GM19452 (cell line): ENCODE data around the gene KCTD3.

Experiments
- ATAC-seq: cut with Tn5 transposase; IDR thresholded peaks from one replicate; pipeline ENCODE4 v1.9.1; 2021; ENCODE audit not compliant: unreplicated experiment

KCTD3 gene

DNA sequence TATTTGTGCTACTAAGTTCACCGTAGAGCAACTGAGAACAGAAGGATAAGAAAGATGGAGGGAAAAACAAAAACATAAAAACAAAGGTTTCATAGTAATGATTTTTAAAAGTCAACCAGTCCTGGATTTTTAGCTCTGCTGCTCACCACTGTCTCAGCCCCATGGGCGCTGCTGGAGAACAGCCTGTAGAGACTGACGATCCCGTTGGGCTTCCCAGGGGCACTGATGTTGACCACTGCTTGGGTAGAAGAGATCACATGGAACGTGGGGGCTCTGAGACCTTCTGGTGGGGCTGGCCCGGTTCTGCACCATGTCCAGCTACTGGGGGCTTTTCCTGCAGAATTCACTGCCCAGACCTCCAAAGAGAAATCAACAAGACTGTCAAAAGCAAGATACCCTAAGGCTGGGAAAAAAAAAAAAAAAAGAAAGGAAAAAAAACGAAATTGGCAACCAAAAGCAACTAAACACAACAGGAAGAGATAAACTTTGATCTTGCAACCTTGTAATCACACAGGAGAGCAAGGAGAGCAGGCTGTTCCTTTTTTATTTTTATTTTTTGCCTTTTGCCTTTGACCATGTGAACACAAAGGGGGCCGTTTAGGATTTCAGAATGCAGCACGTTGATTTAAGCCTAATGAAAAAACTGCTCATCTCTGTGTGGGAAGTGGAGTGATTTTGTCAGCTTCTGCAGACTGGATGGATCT is 83.5 kb downstream of the KCTD3 start:
- no peak for ATAC-seq

DNA sequence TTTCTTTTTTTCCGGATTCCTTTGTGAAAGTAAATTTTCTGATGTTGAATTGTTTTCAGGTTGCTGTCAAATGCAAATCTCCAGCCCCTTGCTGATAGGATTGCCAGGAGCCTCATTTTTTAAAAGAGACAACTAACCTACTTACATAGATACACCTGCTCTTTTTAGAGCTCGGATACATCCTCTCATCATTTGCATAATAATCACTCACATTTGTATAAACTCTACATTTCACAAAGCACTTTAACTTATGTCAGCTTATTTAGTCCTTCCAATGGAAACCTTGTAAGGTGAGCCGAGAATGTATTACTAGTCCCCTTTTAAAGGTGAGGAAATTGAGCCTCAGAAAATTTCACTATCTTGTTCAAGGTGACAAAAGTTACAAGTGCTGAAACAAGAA is 84.8 kb downstream of the KCTD3 start:
- no peak for ATAC-seq

DNA sequence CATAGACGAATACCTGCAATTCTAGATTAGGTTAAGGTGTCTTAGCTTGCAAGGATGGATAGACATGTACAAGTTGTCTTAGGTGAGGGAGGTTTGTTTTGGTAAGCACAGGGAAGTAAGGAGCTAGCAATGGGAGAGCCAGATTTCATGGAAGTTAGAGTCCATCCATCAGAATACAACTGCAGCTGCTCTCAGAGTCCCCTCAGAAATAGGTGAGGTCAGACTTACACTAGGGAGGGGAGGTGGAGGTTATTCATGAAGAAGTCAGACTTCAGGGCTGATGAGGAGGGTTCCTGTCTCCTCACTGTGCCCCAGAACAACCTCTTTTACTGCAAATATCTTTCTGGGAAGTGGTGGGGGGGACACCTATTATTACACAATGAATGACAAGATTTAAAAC is 85.3 kb downstream of the KCTD3 start:
- ATAC-seq: no peak

DNA sequence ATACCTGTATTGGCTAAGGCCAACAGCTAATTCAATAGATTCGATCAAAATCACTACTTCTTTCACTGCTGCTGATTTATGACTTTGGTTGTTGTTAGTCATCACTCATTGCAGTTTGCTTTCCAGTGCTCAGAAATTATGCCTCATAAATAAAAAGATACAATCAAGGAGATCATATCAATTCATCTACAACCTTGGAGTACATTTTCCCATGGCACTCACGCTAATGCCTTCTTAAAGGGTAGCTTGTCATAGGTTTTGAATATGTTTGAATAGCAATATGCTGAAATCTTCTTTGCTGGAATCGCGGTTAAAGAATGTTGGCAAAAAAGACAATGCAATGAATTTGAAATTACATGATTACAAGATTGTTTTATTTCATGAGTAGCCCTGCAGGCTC is 89.9 kb downstream of the KCTD3 start:
- ATAC-seq: no peak

DNA sequence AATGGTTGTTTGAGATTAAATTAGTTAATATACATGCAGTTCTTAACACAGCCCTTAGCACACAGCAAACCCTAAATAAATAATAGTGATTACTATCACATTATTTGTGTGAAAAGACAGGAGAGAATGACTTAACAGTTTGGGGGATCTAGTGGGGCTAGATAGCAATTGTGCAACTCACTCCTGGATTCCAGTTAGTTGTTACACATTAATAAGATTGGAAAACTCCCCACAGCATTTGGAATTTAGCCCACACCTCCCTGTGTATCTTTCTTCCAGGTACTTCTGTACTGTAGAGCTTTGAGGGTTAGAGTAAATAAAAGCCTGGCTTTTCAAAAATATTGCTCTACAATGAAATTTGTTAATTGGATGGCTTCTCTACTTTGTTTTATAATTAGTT is 93.2 kb downstream of the KCTD3 start:
- ATAC-seq: no peak

DNA sequence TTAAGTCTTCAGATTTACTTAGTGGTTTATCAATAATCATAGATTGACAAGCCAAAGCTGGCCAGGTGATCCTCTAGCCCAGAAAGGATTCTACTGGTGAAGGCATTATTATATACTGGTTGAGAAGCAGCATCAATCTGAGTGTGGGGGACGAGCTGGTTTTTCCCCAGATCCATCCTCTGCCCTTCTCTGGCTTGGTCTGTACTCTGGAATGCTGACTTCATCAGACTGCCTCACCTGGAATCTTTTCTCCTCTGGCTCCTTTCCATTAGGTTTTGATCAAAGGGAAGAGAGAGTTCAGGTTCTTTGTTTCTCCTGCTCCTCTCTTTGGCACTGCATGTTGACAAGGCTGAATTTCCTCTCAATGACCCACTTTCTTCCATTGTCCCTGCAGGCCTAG is 93.9 kb downstream of the KCTD3 start:
- no peak for ATAC-seq

DNA sequence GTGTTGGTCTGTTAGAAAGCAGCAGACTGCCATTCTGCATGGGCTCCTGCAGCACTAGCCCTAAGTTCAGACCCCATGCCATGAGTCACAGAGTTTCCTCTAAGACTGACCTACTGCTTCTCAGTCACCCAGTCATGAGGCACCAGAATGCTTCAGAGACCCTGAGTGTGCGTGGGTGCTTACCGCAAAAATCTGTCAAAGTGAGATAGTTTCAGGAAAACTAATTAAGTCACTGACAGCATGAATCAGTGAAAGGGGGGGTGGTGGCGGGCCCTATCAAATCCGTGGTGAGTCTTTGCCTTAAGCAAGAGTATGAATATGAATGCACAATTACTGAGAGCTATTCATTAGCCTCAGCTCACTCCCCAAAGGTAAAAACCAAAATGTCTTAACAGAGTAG is 98.1 kb downstream of the KCTD3 start:
- ATAC-seq: no peak

DNA sequence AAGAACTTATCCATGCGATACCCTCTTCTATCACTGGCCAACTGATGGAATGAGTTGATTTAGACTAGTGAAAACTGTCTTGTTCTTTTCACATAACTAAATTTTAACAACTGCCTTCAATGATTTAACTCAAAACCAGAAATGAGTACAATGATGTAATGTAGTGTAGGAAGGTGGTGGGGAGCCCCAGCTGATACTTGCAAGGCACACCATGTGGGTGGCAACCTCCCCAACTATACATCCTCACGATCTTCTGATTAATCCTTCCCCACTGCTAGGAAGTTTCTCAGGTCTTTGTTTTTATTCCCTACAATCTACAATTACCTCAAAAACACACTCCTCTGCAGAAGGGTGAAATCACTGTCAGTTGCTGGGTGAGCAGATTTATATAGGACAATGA is 100.7 kb downstream of the KCTD3 start:
- ATAC-seq: no peak

DNA sequence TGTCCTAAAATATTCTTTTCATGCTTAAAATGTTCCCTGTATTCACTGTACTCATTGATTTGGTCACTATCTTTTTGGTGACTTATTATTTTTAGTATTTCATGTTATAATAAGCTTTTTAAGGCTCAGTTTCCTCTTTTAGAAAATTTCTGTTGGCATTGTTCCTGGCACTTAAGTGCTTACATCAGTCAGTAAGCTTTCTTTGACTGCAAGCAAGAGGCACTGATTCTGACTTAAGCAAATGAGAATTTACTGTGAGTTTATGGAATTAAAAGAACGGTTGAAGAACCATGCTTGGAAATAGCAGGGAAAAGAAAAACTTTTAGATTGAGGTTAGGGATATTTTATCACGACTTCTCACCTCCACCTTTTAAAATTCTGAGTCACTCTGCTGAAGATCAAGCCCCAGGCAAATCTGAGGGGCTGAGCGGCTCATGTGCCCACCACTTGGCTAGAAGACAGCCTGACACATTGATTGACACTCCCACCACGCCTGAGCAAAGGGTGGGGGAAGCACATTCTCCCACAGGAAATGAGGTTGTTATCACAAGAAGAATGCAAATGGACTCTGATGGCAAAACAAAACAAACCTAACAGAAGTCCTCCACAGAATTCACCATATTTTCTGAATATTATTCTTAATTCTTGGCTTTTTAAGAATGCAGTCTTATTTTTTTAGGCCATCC is 102.8 kb downstream of the KCTD3 start:
- ATAC-seq: no peak
